Measurements from ENCODE around the gene ACKR3. TPM values are rescaled to one million over a fixed set of nuclear protein-coding genes. Genes with fewer than 3 reads are reported as not detected.

Gene ACKR3
- polyA plus RNA-seq, 3 donors = 56.8 to 74.6 (median 62.1) TPM

- no peak for DNase-seq
Observed at GRCh38 chr2:236565212-236565611, 4.4 kb upstream of the ACKR3 start.

- no peak for DNase-seq
Observed at GRCh38 chr2:236565879-236566402, 3.7 kb upstream of the ACKR3 start.

DNA sequence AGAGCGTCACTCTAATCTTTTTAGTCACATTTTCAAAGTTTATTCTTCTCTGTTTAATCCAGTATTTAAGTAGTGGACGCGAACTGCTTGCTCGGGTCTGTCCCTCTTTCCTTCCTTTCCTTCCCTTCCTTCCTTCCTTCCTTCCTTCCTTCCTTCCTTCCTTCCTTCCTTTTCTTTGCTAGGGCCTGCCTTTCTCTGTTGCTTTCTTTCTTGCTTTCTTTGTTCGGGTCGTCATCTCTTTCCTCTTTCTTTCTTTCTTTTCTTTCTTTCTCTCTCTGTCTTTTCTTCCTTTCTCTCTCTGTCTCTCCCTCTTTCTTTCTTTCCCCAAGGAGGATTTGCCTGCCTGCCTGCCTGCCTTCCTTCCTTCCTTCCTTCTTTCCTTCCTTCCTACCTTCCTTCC lies 3.0 kb upstream of the ACKR3 start:
- no peak for DNase-seq

DNA sequence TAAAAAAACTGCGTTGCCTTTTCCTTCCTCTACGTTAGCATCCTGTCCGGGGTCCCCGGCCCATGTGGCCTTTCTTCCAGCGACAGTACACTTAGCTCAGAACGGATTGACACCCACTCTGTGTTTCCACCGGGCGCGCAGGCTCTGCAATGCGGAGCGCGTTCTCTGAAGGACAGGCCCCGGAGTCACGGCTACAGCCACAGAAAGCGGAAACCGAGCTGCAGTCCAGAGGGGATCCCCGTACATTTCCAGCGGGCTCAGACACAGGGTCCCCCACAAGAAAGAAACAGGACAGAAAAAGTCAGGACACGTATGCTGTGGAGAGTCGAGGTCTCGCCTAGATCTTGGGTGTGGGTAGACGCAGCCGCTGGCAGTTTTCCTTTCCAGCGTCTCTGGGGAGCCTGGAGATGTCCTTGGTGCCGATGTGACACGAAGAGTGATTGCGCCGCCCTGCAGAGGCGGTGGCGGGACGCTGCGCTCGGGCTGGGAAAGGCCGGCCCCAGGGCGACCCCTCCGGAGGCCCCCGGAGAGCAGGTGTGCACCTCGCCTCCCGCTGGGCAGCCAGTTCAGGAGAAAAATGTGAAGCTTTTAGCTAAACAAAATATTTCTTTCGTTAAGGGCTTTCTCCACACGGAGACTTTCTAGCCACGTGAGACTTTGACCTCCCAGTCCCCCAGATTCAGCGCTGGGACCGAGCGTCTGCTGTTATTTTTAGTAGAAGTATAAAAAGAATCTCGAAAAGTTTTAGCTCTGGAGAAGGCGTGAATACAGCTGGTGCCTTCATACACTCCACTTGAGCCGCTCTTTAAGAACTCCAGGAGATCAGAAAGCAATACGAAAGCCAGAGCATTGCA lies 1.3 kb upstream of the ACKR3 start:
- DNase-seq = no peak

DNA sequence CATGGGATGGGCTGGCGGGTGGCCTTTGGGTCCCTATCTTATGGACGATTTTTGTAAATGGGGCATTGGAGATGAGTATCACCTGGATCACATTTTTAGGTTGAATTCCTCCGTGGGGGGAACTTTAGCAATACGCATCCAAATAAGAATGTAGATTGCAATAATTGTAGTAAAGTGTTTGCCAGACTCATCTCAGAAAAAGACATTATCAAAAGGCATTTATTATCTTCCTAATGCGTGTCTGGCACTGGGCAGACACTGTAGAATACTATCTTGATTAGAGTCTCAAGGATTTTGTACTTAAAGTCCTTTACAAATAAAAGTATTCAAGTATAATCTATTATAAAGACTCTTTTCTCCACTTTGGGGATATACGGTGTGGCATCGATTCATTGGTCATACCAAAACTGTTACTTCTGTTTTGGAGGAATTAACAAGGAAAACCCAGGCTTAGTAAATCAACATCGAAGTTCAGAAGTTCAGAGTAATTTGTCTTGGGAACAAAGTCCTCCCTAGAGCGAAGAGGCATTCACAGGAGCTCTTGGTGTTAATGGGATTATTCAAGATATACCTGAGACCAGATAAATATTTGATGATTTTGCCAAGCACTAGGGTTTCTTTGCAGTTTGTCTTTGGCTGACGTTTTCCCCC lies 578 bp upstream of the ACKR3 start:
- DNase-seq = no peak

- DNase-seq = no peak
Observed at GRCh38 chr2:236570081-236570868, 650 bp downstream of the ACKR3 start.

GRCh38 chr2:236571145-236571544 lies 1.5 kb downstream of the ACKR3 start:
- DNase-seq = no peak

- no peak for DNase-seq
Observed at GRCh38 chr2:236572482-236572881, 2.9 kb downstream of the ACKR3 start.

DNA sequence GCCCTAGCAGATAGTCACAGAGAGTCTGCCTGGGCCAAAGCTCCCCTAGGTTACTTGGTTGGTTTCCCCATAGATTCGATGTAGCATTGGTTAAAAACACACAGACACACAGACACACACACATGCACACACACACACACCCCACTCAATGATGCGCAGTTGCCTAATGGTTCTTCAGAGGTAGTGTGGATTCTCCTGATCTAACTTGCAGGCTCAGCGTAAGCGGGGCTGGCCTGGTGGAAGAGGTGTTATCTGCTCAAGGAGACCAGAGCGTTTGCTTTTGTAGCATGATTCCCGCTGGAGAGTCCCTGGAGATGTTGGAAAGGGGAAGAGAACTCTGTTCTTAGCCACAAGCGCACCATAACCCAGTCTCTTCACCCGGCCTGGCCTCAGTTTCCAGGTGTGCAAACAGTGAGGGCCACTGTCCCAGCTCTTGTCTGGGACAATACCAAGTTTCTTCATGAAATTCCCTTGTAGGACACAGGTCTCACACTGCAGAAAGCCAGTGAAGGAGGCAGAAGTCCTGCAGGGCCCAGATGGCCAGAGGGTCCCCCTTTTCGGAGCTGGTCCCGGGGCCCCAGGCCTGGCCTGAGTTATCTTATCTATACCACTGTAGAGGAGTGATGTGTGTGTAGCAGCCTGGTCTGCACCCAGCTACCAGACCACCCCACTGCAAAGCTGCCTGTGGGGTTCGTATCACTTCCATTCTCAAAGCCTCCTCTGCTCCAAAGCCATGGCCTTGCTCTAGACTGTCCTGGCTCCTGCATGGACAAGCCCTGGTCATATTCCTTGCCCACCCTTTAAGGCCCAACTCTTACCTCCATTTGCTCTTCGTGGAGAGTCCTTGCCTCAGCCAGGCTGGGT lies 3.7 kb downstream of the ACKR3 start:
- DNase-seq = no peak

DNA sequence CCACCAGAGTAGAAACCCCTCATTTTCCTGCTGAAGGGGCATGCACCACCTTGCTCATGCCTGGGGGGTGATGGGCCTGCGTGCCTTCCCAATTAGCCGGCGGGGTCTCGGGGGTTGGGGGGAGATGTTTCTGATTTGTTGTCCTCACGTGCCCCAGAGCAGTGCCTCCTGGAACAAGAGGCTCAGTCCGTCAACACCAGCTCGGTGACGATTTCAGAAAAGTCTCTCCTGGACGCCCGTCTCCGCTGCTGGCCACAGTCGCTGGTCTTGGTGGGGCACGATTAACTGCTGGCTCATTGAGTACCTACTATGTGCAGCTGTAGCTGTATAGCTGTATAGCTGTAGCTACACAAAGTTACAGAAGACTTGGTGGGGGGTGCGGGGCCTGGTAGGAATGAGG lies 4.4 kb downstream of the ACKR3 start:
- DNase-seq = no peak

DNA sequence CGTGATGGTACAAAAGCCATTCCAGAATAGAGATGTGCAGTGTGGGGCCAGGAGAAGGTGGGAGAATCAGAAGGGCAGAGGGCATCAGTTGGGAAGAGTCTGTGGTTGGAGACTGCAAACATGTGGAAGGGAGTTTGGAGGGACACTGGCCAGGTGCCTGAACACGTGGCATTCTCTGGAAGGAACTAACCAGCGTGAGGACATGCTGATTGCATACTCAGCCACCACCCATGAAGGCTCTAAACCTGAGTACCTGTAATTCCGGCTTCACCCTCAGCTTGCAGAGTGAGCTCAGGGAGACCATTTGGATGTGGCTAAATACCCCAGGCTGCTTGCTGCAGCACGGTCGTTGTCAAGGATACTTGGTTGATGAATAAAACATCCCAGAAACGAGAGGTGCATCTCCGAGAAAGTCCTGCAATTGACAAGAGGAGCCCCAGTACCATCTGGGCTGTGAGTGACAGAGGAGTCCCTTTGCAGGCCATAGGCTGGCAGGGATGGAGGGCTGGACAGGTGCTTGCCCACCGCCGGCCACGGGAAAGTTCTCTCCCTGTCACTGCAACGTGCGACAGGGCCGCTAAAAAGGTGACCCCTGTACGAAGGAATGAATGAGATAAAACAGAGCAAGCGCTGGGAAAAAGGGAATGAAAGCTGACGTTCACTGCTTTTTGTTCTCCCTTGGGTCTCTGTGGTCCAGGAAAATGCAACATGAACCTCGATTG lies 5.0 kb downstream of the ACKR3 start:
- DNase-seq = no peak

DNA sequence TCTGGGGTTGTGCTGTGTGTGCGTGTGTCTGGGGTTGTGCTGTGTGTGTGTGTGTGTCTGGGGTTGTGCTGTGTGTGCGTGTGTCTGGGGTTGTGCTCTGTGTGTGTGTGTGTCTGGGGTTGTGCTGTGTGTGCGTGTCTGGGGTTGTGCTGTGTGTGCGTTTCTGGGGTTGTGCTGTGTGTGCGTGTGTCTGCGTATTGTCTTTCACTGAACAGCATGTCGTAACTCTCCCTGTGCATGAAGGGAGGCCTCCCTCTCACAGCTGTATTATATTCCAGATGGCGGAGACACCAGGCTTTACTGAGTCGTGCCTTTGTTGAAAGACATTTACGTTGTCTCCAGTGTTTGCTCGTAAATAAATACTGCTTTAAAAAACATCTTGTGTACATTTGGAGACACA lies 5.9 kb downstream of the ACKR3 start:
- DNase-seq = no peak

GRCh38 chr2:236576087-236576486 lies 6.5 kb downstream of the ACKR3 start:
- no peak for DNase-seq

GRCh38 chr2:236576953-236577352 lies 7.3 kb downstream of the ACKR3 start:
- no peak for DNase-seq

- DNase-seq = no peak
Observed at GRCh38 chr2:236577481-236578410, 8.1 kb downstream of the ACKR3 start.

DNA sequence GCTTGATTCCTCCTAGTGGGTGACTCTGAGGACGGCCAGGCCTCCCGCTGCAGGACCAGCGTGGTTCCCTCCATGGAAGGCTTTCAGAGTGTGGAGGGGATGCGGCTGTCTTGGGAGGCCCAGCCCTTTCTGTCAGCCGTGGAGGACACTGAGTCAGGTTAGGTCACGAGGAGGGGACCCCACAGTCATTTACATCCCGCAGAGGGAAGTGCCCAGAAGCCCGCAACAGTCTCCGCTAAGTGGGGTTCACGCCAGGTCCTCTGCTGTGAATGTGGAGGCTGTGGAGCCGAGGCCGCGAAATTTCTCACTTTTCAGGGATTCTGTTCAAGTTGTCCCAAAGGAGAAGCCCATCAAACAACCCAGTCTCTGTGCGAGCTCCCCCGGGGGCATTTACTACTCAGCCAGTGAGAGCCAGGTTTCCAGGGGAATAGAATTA lies 8.8 kb downstream of the ACKR3 start:
- no peak for DNase-seq

DNA sequence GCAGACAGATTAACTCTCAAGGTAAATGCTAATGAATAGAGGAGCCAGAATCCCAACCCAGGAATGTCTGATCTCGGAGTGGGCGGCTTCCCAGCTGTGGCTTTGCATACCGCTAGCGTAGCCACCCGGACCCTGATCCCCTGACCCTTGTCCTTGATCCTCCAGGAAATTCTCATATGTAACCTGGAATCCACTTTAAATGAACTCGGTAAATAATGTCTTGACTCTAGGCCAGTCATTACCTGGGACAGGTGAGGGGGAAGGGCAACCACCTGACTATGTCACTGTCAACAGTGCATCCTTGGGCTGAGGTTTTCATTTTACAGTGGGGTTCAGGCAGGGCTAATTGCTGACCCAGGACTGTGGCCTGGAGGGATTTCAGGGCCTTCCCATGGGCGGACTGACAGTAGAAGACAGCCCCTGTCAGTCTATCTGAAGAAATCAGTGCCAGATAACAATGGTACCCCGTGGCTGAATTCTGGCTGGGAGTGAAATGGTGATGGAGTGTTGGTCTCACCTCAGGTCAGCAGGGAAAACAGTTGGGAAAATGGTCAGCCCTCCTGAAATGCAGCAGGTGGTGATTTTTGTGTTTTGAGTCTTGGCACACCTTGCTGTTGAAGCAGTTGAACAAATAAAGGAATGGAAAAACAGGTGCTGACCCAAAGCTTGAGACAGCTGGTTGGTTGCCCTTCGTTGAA lies 9.6 kb downstream of the ACKR3 start:
- no peak for DNase-seq

DNA sequence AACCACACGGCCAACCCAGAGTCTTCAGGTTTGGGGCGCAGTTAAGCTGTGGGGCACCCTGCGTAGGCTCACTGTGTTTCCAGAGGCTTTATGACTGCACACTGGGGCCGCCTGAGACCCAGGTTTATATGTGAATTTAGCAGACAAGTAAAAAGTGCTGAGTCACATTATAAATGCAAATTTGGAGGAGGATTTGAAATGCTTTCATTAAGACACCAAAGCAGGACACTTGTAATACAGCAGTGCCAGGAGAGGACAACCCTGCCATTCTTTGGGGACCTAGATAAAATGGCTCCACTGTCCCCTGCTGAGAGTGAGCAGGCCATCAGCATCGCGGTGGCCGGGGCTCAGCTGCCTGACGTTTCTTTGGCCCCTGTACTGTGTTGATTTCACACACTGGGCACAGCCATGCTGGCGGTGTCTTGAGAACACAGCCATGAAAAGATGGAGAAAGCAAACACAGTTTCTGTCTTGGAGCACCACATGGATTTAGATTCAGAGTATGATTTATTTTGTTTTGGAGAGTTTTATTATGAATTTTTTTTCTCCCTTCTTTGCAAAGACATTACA lies 10.2 kb downstream of the ACKR3 start:
- DNase-seq = no peak

Data from renal pelvis (tissue), 4 donors.